Measurements from ENCODE around the gene HAND1. TPM values are rescaled to one million over a fixed set of nuclear protein-coding genes. Genes with fewer than 3 reads are reported as not detected.

The HAND1 gene
- total RNA-seq, 1 donor from 2014 or later = not detected

GRCh38 chr5:154480847-154481246 lies 2.8 kb upstream of the HAND1 start:
- TF ChIP-seq, protein P1, sequence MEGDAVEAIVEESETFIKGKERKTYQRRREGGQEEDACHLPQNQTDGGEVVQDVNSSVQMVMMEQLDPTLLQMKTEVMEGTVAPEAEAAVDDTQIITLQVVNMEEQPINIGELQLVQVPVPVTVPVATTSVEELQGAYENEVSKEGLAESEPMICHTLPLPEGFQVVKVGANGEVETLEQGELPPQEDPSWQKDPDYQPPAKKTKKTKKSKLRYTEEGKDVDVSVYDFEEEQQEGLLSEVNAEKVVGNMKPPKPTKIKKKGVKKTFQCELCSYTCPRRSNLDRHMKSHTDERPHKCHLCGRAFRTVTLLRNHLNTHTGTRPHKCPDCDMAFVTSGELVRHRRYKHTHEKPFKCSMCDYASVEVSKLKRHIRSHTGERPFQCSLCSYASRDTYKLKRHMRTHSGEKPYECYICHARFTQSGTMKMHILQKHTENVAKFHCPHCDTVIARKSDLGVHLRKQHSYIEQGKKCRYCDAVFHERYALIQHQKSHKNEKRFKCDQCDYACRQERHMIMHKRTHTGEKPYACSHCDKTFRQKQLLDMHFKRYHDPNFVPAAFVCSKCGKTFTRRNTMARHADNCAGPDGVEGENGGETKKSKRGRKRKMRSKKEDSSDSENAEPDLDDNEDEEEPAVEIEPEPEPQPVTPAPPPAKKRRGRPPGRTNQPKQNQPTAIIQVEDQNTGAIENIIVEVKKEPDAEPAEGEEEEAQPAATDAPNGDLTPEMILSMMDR (IDR thresholded peaks at IDR 0.05; ENCODE audit: insufficient read depth, low read length, poor library complexity, severe bottlenecking) = no peak
- H3K4me3 ChIP-seq (ENCODE audit: low read depth, low read length) = no peak overlapping the region
- DNase-seq (ENCODE audit: low read depth) = no peak
- peaks cover 98% of the 10 kb centered on the region for H3K27me3 ChIP-seq (ENCODE audit: control insufficient read depth, insufficient read depth, low read length)
- H3K36me3 ChIP-seq (ENCODE audit: control insufficient read depth, insufficient read depth, low read length) = no peaks in the 10 kb centered on the region

DNA sequence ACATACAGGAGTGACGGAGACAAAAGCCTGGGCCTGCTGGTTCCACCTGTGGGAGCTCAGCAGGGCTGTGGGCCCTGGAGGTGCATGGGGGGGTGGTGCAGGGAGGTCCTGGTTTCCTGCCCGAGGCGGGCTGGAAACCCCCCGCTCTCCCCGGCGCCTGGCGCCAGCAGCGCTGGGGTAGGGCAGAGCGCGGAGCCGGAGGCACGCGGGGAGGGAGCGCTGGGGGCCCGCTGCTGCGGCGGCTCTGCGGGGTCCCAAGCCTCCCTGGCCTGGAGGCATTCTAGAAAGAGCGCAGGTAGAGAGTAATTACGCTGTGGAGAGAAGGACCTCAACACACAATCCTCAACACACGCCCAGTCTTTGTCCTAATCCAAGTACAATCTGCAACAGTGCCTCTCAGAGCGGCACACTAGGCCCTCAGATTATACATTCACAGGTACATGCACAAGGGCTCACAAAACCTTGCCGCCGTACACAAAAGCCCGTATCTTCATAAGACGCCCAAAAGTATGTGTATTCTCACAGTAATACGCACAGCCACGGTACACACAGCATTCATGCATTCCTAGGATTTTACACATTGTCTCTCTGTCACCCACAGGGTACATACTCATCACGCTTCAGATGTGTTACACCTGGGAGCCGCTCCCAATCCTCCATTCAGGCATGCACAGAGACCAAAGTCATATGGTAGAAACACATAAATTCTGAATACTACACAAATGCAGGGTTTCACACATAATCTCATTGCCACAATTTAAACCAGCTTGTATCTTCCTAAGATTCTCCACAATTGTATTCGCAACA lies 2.1 kb upstream of the HAND1 start:
- TF ChIP-seq, protein P1 (IDR thresholded peaks at IDR 0.05; ENCODE audit: insufficient read depth, low read length, poor library complexity, severe bottlenecking) = no peak
- Histone ChIP-seq H3K27me3 (ENCODE audit: control insufficient read depth, insufficient read depth, low read length) (peaks cover 98% of the 10 kb centered on the region), H3K4me3 (ENCODE audit: low read depth, low read length) (no peak overlapping the region), H3K36me3 (ENCODE audit: control insufficient read depth, insufficient read depth, low read length) (no peaks in the 10 kb centered on the region)
- no peak for DNase-seq (ENCODE audit: low read depth)

- Histone ChIP-seq H3K27me3 (ENCODE audit: control insufficient read depth, insufficient read depth, low read length) (peaks cover 99% of the 10 kb centered on the region), H3K36me3 (ENCODE audit: control insufficient read depth, insufficient read depth, low read length) (no peaks in the 10 kb centered on the region), H3K4me3 (ENCODE audit: low read depth, low read length) (no peak overlapping the region)
- DNase-seq (ENCODE audit: low read depth) = no peak
- TF ChIP-seq, protein P1 (IDR thresholded peaks at IDR 0.05; ENCODE audit: insufficient read depth, low read length, poor library complexity, severe bottlenecking) = no peak
Observed at GRCh38 chr5:154479160-154479943, 1.3 kb upstream of the HAND1 start.

GRCh38 chr5:154478752-154479159 lies 729 bp upstream of the HAND1 start:
- H3K4me3 ChIP-seq (ENCODE audit: low read depth, low read length) = no peak overlapping the region
- DNase-seq (ENCODE audit: low read depth) = no peak
- TF ChIP-seq, protein P1 (IDR thresholded peaks at IDR 0.05; ENCODE audit: insufficient read depth, low read length, poor library complexity, severe bottlenecking) = no peak

DNA sequence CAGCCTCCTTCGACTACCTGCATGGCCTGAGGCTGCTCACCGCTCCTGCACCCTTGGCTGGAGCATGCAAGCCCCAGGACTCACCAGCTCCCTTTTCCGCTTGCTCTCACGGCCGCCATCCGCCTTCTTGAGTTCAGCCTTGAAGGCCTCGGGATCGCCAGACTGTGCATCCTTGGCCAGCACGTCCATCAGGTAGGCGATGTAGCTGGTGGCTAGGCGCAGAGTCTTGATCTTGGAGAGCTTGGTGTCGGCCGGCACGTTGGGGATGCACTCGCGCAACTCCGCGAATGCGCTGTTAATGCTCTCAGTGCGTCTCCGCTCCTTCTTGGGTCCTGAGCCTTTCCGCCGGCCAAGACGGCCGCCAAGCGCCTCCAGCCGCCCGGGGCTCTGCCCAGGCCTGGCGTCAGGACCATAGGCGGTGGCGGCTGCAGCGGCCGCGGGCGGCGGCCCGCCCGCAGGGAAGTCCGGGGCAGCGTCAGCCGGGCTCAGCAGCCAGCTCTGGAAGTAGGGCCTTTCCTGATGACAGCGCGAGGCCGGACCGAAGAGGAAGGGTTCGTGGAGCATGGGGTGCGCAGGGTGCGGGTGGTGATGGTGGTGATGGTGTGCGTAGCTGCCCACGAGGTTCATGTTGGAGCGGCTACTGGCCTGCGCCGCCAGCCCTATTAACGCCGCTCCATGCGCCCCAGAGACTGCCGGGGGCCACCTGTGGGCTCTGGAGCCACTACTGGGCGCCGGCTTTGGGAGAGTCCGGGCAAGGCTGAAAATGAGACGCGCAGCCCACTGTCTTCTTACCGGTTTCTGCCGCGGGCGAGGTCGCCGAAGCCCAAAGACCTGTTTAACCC lies 424 bp downstream of the HAND1 start:
- TF ChIP-seq, protein P1 (IDR thresholded peaks at IDR 0.05; ENCODE audit: insufficient read depth, low read length, poor library complexity, severe bottlenecking) = no peak
- DNase-seq (ENCODE audit: low read depth) = no peak
- peaks cover 99% of the 10 kb centered on the region for H3K27me3 ChIP-seq (ENCODE audit: control insufficient read depth, insufficient read depth, low read length)
- no peaks in the 10 kb centered on the region for H3K36me3 ChIP-seq (ENCODE audit: control insufficient read depth, insufficient read depth, low read length)
- no peak overlapping the region for H3K4me3 ChIP-seq (ENCODE audit: low read depth, low read length)

More at GRCh38 chr5:154478752-154479159, 729 bp upstream of the HAND1 start:
- Histone ChIP-seq H3K27me3 (ENCODE audit: control insufficient read depth, insufficient read depth, low read length) (peaks cover 99% of the 10 kb centered on the region), H3K36me3 (ENCODE audit: control insufficient read depth, insufficient read depth, low read length) (no peaks in the 10 kb centered on the region)
